ENCODE measurements around the gene BOD1L1.

BOD1L1 gene

GRCh38 chr4:13633671-13634070 lies 6.1 kb upstream of the BOD1L1 start:
- Histone ChIP-seq H3K9me2 (replicated peaks; ENCODE audit: insufficient read depth, low read length) (no peaks in the 10 kb centered on the region), H4K20me1 (ENCODE audit: insufficient read depth, low read length) (no peaks in the 10 kb centered on the region), H2AFZ (ENCODE audit: low read length) (no peak overlapping the region), H3K9ac (ENCODE audit: low read length) (no peak overlapping the region), H3K36me3 (replicated peaks; ENCODE audit: insufficient read depth, low read length) (no peaks in the 10 kb centered on the region), H3K4me2 (ENCODE audit: low read depth, low read length) (no peak overlapping the region), H3K4me3 (ENCODE audit: low read length) (no peak overlapping the region), H3K79me2 (ENCODE audit: low read length) (no peaks in the 10 kb centered on the region), H3K27ac (ENCODE audit: low read length) (no peak overlapping the region), H3K27me3 (replicated peaks; ENCODE audit: insufficient read depth, low read length) (no peaks in the 10 kb centered on the region), H3K9me3 (replicated peaks; ENCODE audit: insufficient read depth, low read length) (no peaks in the 10 kb centered on the region), H3F3A (ENCODE audit: insufficient read depth, low read length) (no peaks in the 10 kb centered on the region), H3K4me1 (ENCODE audit: low read length) (no peaks in the 10 kb centered on the region)
- no peak for DNase-seq
- no peak for TF ChIP-seq CTCF (IDR thresholded peaks at IDR 0.05; ENCODE audit: low read length)
- TF ChIP-seq EZH2phosphoT487 (IDR thresholded peaks at IDR 0.05; ENCODE audit: low read length) = no peak
- TF ChIP-seq EZH2 (optimal IDR thresholded peaks at IDR 0.05; ENCODE audit: low read depth, low read length) = no peak

- peaks cover 50% of the 10 kb centered on the region for H3K79me2 ChIP-seq (ENCODE audit: low read length)
Observed at GRCh38 chr4:13627178-13627605, 333 bp downstream of the BOD1L1 start.

GRCh38 chr4:13626492-13627177 lies 890 bp downstream of the BOD1L1 start:
- peak overlapping the region; percentile 96 for H3K4me3 ChIP-seq (ENCODE audit: low read length)
- no peak for DNase-seq
- H3K27ac ChIP-seq (ENCODE audit: low read length) = peak overlapping the region; percentile 17; the same call in 1 of the 2 replicates
- peak overlapping the region; percentile 75 for H2AFZ ChIP-seq (ENCODE audit: low read length)
- no peaks in the 10 kb centered on the region for H3K27me3 ChIP-seq (replicated peaks; ENCODE audit: insufficient read depth, low read length)
- H4K20me1 ChIP-seq (ENCODE audit: insufficient read depth, low read length) = no peaks in the 10 kb centered on the region; the same call in 1 of the 2 replicates
- H3K4me1 ChIP-seq (ENCODE audit: low read length) = peaks cover 9% of the 10 kb centered on the region
- H3K79me2 ChIP-seq (ENCODE audit: low read length) = peaks cover 56% of the 10 kb centered on the region
- H3K9me3 ChIP-seq (replicated peaks; ENCODE audit: insufficient read depth, low read length) = no peaks in the 10 kb centered on the region
- TF ChIP-seq EZH2phosphoT487 (IDR thresholded peaks at IDR 0.05; ENCODE audit: low read length) (no peak), EZH2 (optimal IDR thresholded peaks at IDR 0.05; ENCODE audit: low read depth, low read length) (no peak), CTCF (IDR thresholded peaks at IDR 0.05; ENCODE audit: low read length) (no peak)
- H3F3A ChIP-seq (ENCODE audit: insufficient read depth, low read length) = 0 out of 2 replicates have a peak, but pooled peaks cover 3% of the 10 kb centered on the region
- H3K9me2 ChIP-seq (replicated peaks; ENCODE audit: insufficient read depth, low read length) = no peaks in the 10 kb centered on the region
- peak overlapping the region; percentile 74 for H3K9ac ChIP-seq (ENCODE audit: low read length)
- peak overlapping the region; percentile 96 for H3K4me2 ChIP-seq (ENCODE audit: low read depth, low read length)
- no peaks in the 10 kb centered on the region for H3K36me3 ChIP-seq (replicated peaks; ENCODE audit: insufficient read depth, low read length)

More at GRCh38 chr4:13627178-13627605, 333 bp downstream of the BOD1L1 start:
- Histone ChIP-seq H4K20me1 (ENCODE audit: insufficient read depth, low read length) (no peaks in the 10 kb centered on the region; the same call in 1 of the 2 replicates), H3K4me1 (ENCODE audit: low read length) (peaks cover 9% of the 10 kb centered on the region), H3K9me2 (replicated peaks; ENCODE audit: insufficient read depth, low read length) (no peaks in the 10 kb centered on the region), H3K9ac (ENCODE audit: low read length) (peak overlapping the region; percentile 87), H3K36me3 (replicated peaks; ENCODE audit: insufficient read depth, low read length) (no peaks in the 10 kb centered on the region), H3F3A (ENCODE audit: insufficient read depth, low read length) (0 out of 2 replicates have a peak, but pooled peaks cover 3% of the 10 kb centered on the region), H3K4me2 (ENCODE audit: low read depth, low read length) (peak overlapping the region; percentile 96), H2AFZ (ENCODE audit: low read length) (peak overlapping the region; percentile 92), H3K4me3 (ENCODE audit: low read length) (peak overlapping the region; percentile 96), H3K27me3 (replicated peaks; ENCODE audit: insufficient read depth, low read length) (no peaks in the 10 kb centered on the region), H3K27ac (ENCODE audit: low read length) (peak overlapping the region; percentile 67; the same call in 1 of the 2 replicates), H3K9me3 (replicated peaks; ENCODE audit: insufficient read depth, low read length) (no peaks in the 10 kb centered on the region)
- TF ChIP-seq EZH2phosphoT487 (IDR thresholded peaks at IDR 0.05; ENCODE audit: low read length) (no peak), CTCF (IDR thresholded peaks at IDR 0.05; ENCODE audit: low read length) (no peak), EZH2 (optimal IDR thresholded peaks at IDR 0.05; ENCODE audit: low read depth, low read length) (no peak)
- no peak for DNase-seq

All from MM.1S (cell line).